ENCODE results near the gene KDM4B. TPM values are rescaled to one million over a fixed set of nuclear protein-coding genes. Genes with fewer than 3 reads are reported as not detected.

The KDM4B gene
- total RNA-seq, 1 experiment from 2014 or later, result 35.9 TPM

DNA sequence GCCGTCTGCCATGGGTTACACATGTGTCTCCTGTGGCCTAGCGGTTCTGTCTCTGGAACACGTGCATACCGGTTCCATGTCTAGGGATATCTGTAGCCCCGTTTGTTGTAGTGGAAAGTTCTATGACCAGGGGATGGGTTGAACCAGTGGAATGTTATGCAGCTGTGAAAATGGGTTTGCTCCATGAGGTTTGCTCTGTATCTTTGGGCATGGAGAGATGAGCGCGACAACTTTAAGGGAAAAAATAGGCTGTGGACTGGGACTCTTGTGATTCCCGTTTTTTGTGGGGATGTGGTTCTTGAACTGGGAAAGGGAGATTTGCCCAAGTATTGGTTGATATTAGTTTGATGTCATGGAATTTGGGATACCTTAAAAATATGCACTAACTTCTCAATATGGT, 120.4 kb downstream of the KDM4B start:
- DNase-seq (ENCODE audit: low read depth, low spot score) (no peak), ATAC-seq (no peak)
- no peak overlapping the region for H3K27ac ChIP-seq (ENCODE audit: low read depth, low read length)
- no peak for TF ChIP-seq YY1 (IDR thresholded peaks at IDR 0.05; ENCODE audit: extremely low read depth, insufficient replicate concordance, low read depth, low read length)
- no peak for TF ChIP-seq ZNF274 (IDR thresholded peaks at IDR 0.05; ENCODE audit: low read depth, low read length)
- TF ChIP-seq RAD21 (IDR thresholded peaks at IDR 0.05; ENCODE audit: low read depth), result no peak
- no peak for TF ChIP-seq SP1 (IDR thresholded peaks at IDR 0.05; ENCODE audit: low read depth)
- no peak for TF ChIP-seq FOSL1 (IDR thresholded peaks at IDR 0.05; ENCODE audit: low read depth)
- no peak overlapping the region for H2AFZ ChIP-seq (ENCODE audit: low read depth, low read length, poor library complexity, severe bottlenecking)
- ChIA-PET RAD21 (ENCODE audit: low non-redundant PET in 1 of 2, low total read pairs in 2 of 2, uncharacterized antibody in 2 of 2, unreplicated experiment in 2 of 2) (no interaction called here), CTCF (no interaction called here), POLR2A (no interaction called here)
- no TSS peak for BruUV-seq (replicated peaks)
- H3K4me1 ChIP-seq (ENCODE audit: control insufficient read depth in 1 of 2, insufficient read depth in 2 of 2, low read length in 2 of 2), result no peaks in the 10 kb centered on the region
- no peak overlapping the region for H3K9ac ChIP-seq (ENCODE audit: low read length)
- no peaks in the 10 kb centered on the region for H4K20me1 ChIP-seq (ENCODE audit: insufficient read depth)
- no peaks in the 10 kb centered on the region for H3K79me2 ChIP-seq (ENCODE audit: insufficient read depth, low read length)
- H3K9me3 ChIP-seq (ENCODE audit: control insufficient read depth in 1 of 2, insufficient read depth in 1 of 2, low read depth in 1 of 2, low read length in 2 of 2), result no peaks in the 10 kb centered on the region
- H3K36me3 ChIP-seq (ENCODE audit: control insufficient read depth in 1 of 2, insufficient read depth in 2 of 2, low read length in 2 of 2), result no peaks in the 10 kb centered on the region; a peak in 1 of 4 replicates
- no peaks in the 10 kb centered on the region for H3K27me3 ChIP-seq (ENCODE audit: insufficient read depth, low read length)
- no peaks in the 10 kb centered on the region for H3K9me2 ChIP-seq (ENCODE audit: insufficient read depth)
- no peak overlapping the region for H3K4me3 ChIP-seq (replicated peaks in 1 of 2; ENCODE audit: low read depth in 1 of 2, low read length in 2 of 2)
- no peak overlapping the region for H3K4me2 ChIP-seq (ENCODE audit: low read length)
- intact Hi-C loops (cut with micrococcal nuclease), result no loop called here

DNA sequence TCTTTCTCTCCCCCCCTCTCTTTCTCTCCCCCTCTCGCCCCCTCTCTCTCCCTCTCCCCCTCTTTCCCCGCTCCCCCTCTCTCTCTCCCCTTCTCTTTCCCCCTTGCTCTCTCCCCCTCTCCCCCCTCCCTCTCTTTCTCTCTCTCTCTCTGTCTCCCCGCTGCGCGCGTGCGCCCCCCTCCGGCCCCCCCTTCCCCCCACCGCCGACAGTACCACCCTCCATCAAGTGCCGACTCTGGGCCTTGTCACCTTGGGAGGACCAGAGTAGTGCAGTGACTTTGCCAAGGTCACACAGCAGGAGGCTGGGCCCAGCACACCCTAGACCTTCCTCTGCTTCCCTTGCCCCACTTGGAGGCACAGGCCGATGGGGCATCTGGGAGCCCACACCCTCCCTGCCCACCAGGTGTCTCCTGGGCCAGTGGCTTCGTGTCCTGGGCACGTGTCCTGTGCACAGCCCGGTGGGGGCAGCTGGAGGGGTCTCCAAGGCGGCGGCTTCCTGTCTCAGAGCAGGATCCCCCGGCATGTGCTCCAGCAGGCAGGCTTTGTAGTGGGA, 121.6 kb downstream of the KDM4B start:
- ATAC-seq (no peak), DNase-seq (ENCODE audit: low read depth, low spot score) (no peak)
- Histone ChIP-seq H3K27ac (ENCODE audit: low read depth, low read length) (no peak overlapping the region), H3K79me2 (ENCODE audit: insufficient read depth, low read length) (no peaks in the 10 kb centered on the region), H3K9ac (ENCODE audit: low read length) (no peak overlapping the region), H3K9me3 (ENCODE audit: control insufficient read depth in 1 of 2, insufficient read depth in 1 of 2, low read depth in 1 of 2, low read length in 2 of 2) (no peaks in the 10 kb centered on the region), H4K20me1 (ENCODE audit: insufficient read depth) (no peaks in the 10 kb centered on the region), H3K4me3 (replicated peaks in 1 of 2; ENCODE audit: low read depth in 1 of 2, low read length in 2 of 2) (no peak overlapping the region), H3K4me2 (ENCODE audit: low read length) (no peak overlapping the region), H3K27me3 (ENCODE audit: insufficient read depth, low read length) (no peaks in the 10 kb centered on the region), H2AFZ (ENCODE audit: low read depth, low read length, poor library complexity, severe bottlenecking) (no peak overlapping the region), H3K36me3 (ENCODE audit: control insufficient read depth in 1 of 2, insufficient read depth in 2 of 2, low read length in 2 of 2) (no peaks in the 10 kb centered on the region; a peak in 1 of 4 replicates), H3K9me2 (ENCODE audit: insufficient read depth) (no peaks in the 10 kb centered on the region), H3K4me1 (ENCODE audit: control insufficient read depth in 1 of 2, insufficient read depth in 2 of 2, low read length in 2 of 2) (no peaks in the 10 kb centered on the region)
- TF ChIP-seq ATF3 (IDR thresholded peaks at IDR 0.05), result no peak
- no peak for TF ChIP-seq FOSL1 (IDR thresholded peaks at IDR 0.05; ENCODE audit: low read depth)
- no peak for TF ChIP-seq SRF (IDR thresholded peaks at IDR 0.05; ENCODE audit: low read depth)
- no peak for TF ChIP-seq ZBTB33 (IDR thresholded peaks at IDR 0.05; ENCODE audit: extremely low read depth, insufficient replicate concordance, low read length)
- no peak for TF ChIP-seq EZH2phosphoT487 (IDR thresholded peaks at IDR 0.05; ENCODE audit: borderline replicate concordance)
- TF ChIP-seq JUND (IDR thresholded peaks at IDR 0.05), result no peak
- no peak for TF ChIP-seq CTCF (IDR thresholded peaks at IDR 0.05 in 2 of 3, conservative IDR thresholded peaks at IDR 0.05 in 1 of 3; ENCODE audit: borderline replicate concordance in 1 of 3, insufficient read depth in 1 of 3, low read depth in 2 of 3, low read length in 2 of 3)
- TF ChIP-seq POLR2A (IDR thresholded peaks at IDR 0.05; ENCODE audit: borderline replicate concordance, extremely low read depth, insufficient read depth, insufficient read length), result no peak
- CTCF ChIA-PET, result no interaction called here
- POLR2A ChIA-PET, result no interaction called here
- no TSS peak for BruUV-seq (replicated peaks)
- RAD21 ChIA-PET (ENCODE audit: low non-redundant PET in 1 of 2, low total read pairs in 2 of 2, uncharacterized antibody in 2 of 2, unreplicated experiment in 2 of 2), result no interaction called here
- intact Hi-C loops (cut with micrococcal nuclease), result no loop called here

Data from HCT116 (cell line).